HG03460 (cell line): ENCODE results near the gene DCAF17.
"Not testable (repeated sequence)": the region's sequence is repeated elsewhere in the genome, so short reads cannot be mapped to it uniquely, and the experiment has no call there.

Experiments
- ATAC-seq: cut with Tn5 transposase; IDR thresholded peaks from one replicate; pipeline ENCODE4 v1.9.1; 2021; ENCODE audit not compliant: unreplicated experiment

The DCAF17 gene

GRCh38 chr2:171512014-171512413, 78.0 kb downstream of the DCAF17 start:
- no peak for ATAC-seq

- no peak for ATAC-seq
Observed at GRCh38 chr2:171512683-171513195, 78.7 kb downstream of the DCAF17 start.

- peak; percentile 44 for ATAC-seq
Observed at GRCh38 chr2:171513719-171514160, 79.7 kb downstream of the DCAF17 start.

- ATAC-seq, result no peak
Observed at GRCh38 chr2:171514908-171515582, 81.0 kb downstream of the DCAF17 start.

- no peak for ATAC-seq
Observed at GRCh38 chr2:171515672-171516298, 81.8 kb downstream of the DCAF17 start.

- ATAC-seq, result no peak
Observed at GRCh38 chr2:171516793-171517192, 82.8 kb downstream of the DCAF17 start.

GRCh38 chr2:171520471-171520870, 86.4 kb downstream of the DCAF17 start:
- ATAC-seq, result no peak

GRCh38 chr2:171521361-171522051, 87.5 kb downstream of the DCAF17 start:
- ATAC-seq, result no peak

- peak; percentile 43 for ATAC-seq
Observed at GRCh38 chr2:171522052-171522787, 88.2 kb downstream of the DCAF17 start, which contains the start of gene CYBRD1. CYBRD1 (plus strand) TSS chr2:171522474; CDS start chr2:171522546, 72 bp downstream.

GRCh38 chr2:171522788-171523087, 88.7 kb downstream of the DCAF17 start:
- peak; percentile 16 for ATAC-seq

GRCh38 chr2:171523088-171524017, 89.3 kb downstream of the DCAF17 start:
- peak; percentile 29 for ATAC-seq

GRCh38 chr2:171524018-171524401, 90.0 kb downstream of the DCAF17 start:
- no peak for ATAC-seq

GRCh38 chr2:171529914-171530313, 95.9 kb downstream of the DCAF17 start:
- ATAC-seq, result no peak

- ATAC-seq, result no peak
Observed at GRCh38 chr2:171530378-171530777, 96.4 kb downstream of the DCAF17 start.

- ATAC-seq, result not testable (repeated sequence)
Observed at GRCh38 chr2:171530859-171531258, 96.8 kb downstream of the DCAF17 start.

- ATAC-seq, result no peak
Observed at GRCh38 chr2:171531291-171531690, 97.3 kb downstream of the DCAF17 start.

GRCh38 chr2:171531836-171532450, 97.9 kb downstream of the DCAF17 start:
- no peak for ATAC-seq

- ATAC-seq, result no peak
Observed at GRCh38 chr2:171533331-171533730, 99.3 kb downstream of the DCAF17 start.
